GM06990 (cell line): ENCODE data around the gene HPCAL1.

ENCODE experiments used
- DNase-seq: peaks from one replicate; pipeline ENCODE4 v3.0.0-alpha.2; 2011; ENCODE audit not compliant: insufficient read length; ENCODE audit errors: extremely low read depth
- H3K27me3 ChIP-seq: replicated peaks from 2 replicates; pipeline ENCODE4 v1.6.0; 2011; ENCODE audit warnings: low read length; ENCODE audit not compliant: control insufficient read depth, insufficient read depth
- H3K36me3 ChIP-seq: 2 replicates; pipeline ENCODE4 v1.5.1; 2011; ENCODE audit warnings: low read length; ENCODE audit not compliant: control insufficient read depth, insufficient read depth
- H3K4me3 ChIP-seq: replicated peaks from 2 replicates; pipeline ENCODE4 v1.5.1; 2011; ENCODE audit warnings: low read depth, mild to moderate bottlenecking, control low read depth, low read length
- TF ChIP-seq, protein P1 (sequence below): IDR thresholded peaks from 2 replicates; pipeline ENCODE4 v1.5.1; 2011; ENCODE audit warnings: low read length, control low read depth, mild to moderate bottlenecking, inconsistent platforms; ENCODE audit not compliant: insufficient read depth, poor library complexity, severe bottlenecking

Gene HPCAL1

DNA sequence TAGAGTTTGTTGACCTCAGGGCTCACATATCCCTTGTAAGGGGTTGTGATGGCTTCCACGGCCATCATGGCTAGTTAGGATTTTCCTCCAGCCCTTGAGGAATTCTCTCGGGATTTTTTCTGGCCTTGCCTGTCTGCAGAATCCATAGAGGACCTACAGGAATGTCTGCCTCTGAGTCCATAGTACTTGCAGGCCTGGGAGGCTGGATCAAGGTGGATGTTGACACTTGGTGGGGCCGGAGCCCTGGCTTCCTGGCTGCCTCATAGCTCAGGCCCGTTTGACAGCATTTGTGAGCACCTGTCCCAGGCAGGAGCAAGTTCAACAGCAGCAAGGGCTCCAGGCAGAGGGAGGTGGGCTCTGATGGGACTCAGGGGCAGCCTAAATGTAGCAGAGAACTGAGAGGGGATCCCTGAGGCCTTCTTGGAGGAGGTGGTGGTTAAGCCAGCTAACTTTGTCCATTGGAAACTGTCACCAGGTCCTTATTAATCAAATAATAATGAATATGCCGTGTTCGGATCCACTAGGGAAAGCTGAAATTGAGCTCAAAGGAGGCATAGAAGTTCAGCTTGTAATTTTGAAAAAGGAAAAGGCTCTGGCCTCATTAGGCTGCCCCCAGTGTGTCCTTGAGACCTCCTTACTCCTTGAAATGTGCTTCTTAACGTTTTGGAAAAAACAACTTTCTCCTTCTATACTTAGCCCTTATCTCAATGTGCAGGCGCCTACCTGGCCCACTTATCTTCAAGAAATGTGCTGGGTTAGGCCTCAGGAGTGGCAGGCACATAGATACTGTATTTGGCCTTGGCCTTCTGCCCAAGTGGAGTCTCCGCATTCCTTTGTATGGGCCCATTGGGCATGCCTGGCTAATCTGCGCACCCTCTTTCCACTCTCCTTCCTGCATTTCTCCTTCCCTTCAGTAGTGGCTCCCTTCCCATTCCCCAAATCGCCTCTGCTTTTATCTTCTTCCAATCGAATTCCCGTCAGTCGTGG is 66.9 kb downstream of the HPCAL1 start:
- DNase-seq, result no peak

DNA sequence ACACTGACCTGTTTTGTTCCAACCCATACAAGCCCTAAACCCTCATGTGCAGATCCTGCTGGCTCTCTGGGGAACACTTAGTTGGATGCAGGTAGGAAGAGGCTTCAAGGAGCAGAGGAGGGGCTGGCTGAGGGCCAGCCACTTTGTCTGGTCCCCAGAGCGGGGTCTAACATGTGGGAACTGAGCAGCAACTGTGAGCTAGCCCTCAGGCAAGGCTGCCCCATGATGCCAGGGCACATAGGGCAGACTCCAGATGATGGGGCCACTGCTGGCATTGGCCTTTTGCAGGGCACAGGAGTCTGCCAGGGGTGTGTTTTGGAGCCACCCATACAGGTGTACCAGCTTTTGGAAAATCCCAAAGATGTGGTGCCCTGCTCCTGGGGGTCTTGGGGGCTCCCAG is 67.7 kb downstream of the HPCAL1 start:
- Histone ChIP-seq H3K36me3 (no peaks in the 10 kb centered on the region), H3K4me3 (no peak overlapping the region), H3K27me3 (no peaks in the 10 kb centered on the region; the same call in 1 of the 2 replicates)
- no peak for DNase-seq
- TF ChIP-seq, protein P1, sequence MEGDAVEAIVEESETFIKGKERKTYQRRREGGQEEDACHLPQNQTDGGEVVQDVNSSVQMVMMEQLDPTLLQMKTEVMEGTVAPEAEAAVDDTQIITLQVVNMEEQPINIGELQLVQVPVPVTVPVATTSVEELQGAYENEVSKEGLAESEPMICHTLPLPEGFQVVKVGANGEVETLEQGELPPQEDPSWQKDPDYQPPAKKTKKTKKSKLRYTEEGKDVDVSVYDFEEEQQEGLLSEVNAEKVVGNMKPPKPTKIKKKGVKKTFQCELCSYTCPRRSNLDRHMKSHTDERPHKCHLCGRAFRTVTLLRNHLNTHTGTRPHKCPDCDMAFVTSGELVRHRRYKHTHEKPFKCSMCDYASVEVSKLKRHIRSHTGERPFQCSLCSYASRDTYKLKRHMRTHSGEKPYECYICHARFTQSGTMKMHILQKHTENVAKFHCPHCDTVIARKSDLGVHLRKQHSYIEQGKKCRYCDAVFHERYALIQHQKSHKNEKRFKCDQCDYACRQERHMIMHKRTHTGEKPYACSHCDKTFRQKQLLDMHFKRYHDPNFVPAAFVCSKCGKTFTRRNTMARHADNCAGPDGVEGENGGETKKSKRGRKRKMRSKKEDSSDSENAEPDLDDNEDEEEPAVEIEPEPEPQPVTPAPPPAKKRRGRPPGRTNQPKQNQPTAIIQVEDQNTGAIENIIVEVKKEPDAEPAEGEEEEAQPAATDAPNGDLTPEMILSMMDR, result no peak

More for the DNA sequence above, 66.9 kb downstream of the HPCAL1 start:
- H3K4me3 ChIP-seq, result no peak overlapping the region
- no peaks in the 10 kb centered on the region for H3K36me3 ChIP-seq
- TF ChIP-seq, protein P1, result no peak
- no peaks in the 10 kb centered on the region; the same call in 1 of the 2 replicates for H3K27me3 ChIP-seq

DNA sequence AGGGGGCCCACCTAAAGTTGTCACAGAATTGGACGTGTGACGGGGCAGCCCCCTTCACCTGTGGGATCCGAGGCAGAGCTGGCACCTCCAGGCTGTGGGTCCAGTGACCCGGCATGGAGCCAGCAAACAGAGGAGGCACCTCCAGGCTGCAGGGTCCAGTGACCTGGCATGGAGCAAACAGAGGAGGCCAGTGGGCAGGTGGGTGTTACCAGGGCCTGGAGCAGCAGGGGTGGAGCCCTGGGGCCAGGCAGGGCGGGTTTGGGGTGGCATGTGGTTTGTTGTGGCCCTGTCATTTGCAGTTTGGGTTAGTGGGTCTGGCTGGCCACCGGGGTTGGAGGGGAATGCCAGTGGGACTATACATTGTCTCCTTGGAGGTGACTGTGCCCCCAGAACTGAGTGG is 68.2 kb downstream of the HPCAL1 start:
- no peaks in the 10 kb centered on the region for H3K36me3 ChIP-seq
- DNase-seq, result no peak
- TF ChIP-seq, protein P1, result no peak
- no peak overlapping the region for H3K4me3 ChIP-seq
- no peaks in the 10 kb centered on the region; the same call in 1 of the 2 replicates for H3K27me3 ChIP-seq

DNA sequence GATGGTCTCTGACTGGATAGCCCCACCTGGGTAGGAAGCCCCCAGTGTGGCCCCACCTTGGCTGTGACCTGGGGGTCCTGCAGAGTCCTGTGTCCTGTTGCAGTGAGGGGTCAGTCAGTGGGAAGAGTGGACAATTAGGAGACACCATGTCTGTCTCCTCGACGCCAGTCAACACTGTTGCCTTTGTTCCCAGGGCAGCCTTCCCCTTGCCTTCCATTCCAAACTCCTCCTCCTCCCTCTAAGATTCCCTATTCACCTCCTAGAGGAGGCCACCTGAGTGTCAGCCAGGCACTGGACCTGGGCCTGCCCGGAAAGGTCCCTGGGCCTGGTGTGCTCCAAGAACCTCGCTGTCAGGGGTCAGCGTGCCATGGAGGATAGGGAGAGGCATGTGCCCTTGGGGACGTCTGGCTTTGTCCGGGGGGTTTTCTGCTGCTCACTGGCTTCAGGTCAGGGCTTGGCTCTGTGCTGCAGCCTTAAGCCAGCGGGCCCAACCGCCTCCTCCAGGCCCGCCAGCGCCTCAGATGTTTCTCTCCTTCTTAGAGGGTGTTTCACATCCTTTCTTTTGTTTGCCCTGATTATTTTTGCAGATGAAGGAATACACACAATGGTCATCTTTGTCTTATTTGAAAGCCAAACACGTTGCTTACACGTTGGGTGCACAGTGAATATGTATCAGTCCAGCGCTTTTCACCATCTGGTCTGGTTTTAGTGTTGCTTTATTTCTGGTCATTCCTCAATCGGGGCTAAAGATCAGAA is 68.9 kb downstream of the HPCAL1 start:
- TF ChIP-seq, protein P1, result no peak
- no peak for DNase-seq

DNA sequence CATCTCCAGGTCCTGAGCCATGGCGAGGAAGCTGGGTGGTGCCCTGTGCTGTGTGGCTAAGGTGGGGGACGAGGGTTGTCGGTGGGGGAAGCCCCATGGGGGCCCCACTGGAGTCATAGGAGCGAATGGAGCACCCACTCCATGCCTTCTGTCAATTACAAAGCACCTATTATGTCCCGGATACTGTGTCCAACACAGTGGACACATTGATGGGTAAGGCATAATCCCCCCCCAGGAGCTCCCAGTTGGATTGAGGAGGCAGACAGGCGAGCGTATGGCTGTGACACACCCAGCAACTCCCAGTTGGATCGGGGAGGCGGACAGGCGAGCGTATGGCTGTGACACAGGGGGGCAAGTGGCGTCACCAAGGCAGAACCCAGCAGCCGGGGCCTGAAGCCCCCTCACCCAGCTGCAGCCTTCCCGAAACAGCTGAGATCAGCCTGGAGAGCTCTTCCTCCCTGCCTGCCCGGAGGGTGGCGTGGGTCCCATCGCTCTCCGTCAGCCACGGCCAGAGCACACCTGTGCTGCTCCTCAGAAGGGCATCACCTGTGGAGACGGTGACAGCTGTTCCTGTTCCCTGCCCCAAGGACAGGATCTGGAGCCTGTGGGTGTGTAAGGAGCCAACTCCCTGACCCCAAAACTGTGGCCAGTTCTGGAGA is 69.6 kb downstream of the HPCAL1 start:
- Histone ChIP-seq H3K27me3 (no peaks in the 10 kb centered on the region; the same call in 1 of the 2 replicates), H3K4me3 (no peak overlapping the region), H3K36me3 (no peaks in the 10 kb centered on the region)
- DNase-seq, result no peak
- TF ChIP-seq, protein P1, result no peak

More for the DNA sequence above, 68.9 kb downstream of the HPCAL1 start:
- Histone ChIP-seq H3K27me3 (no peaks in the 10 kb centered on the region; the same call in 1 of the 2 replicates), H3K36me3 (no peaks in the 10 kb centered on the region), H3K4me3 (no peak overlapping the region)
